HL-60/S4 treated with phorbol 12-myristate 13-acetate at 8.2 ng/mL for 4 days and 3 days (cell line): ENCODE measurements around the gene SETD2.
"Not testable (repeated sequence)": the region's sequence is repeated elsewhere in the genome, so short reads cannot be mapped to it uniquely, and the experiment has no call there.

Experiments used
- in situ Hi-C: fragments of 300-500 bp; cut with MboI; formaldehyde crosslinking; loops from 2 replicates; pipeline ENCODE4 v1.15.0; 2022; ENCODE audit warnings: low sequenced_read_pairs

Gene SETD2, protein sequence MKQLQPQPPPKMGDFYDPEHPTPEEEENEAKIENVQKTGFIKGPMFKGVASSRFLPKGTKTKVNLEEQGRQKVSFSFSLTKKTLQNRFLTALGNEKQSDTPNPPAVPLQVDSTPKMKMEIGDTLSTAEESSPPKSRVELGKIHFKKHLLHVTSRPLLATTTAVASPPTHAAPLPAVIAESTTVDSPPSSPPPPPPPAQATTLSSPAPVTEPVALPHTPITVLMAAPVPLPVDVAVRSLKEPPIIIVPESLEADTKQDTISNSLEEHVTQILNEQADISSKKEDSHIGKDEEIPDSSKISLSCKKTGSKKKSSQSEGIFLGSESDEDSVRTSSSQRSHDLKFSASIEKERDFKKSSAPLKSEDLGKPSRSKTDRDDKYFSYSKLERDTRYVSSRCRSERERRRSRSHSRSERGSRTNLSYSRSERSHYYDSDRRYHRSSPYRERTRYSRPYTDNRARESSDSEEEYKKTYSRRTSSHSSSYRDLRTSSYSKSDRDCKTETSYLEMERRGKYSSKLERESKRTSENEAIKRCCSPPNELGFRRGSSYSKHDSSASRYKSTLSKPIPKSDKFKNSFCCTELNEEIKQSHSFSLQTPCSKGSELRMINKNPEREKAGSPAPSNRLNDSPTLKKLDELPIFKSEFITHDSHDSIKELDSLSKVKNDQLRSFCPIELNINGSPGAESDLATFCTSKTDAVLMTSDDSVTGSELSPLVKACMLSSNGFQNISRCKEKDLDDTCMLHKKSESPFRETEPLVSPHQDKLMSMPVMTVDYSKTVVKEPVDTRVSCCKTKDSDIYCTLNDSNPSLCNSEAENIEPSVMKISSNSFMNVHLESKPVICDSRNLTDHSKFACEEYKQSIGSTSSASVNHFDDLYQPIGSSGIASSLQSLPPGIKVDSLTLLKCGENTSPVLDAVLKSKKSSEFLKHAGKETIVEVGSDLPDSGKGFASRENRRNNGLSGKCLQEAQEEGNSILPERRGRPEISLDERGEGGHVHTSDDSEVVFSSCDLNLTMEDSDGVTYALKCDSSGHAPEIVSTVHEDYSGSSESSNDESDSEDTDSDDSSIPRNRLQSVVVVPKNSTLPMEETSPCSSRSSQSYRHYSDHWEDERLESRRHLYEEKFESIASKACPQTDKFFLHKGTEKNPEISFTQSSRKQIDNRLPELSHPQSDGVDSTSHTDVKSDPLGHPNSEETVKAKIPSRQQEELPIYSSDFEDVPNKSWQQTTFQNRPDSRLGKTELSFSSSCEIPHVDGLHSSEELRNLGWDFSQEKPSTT (N-terminal part only)

DNA sequence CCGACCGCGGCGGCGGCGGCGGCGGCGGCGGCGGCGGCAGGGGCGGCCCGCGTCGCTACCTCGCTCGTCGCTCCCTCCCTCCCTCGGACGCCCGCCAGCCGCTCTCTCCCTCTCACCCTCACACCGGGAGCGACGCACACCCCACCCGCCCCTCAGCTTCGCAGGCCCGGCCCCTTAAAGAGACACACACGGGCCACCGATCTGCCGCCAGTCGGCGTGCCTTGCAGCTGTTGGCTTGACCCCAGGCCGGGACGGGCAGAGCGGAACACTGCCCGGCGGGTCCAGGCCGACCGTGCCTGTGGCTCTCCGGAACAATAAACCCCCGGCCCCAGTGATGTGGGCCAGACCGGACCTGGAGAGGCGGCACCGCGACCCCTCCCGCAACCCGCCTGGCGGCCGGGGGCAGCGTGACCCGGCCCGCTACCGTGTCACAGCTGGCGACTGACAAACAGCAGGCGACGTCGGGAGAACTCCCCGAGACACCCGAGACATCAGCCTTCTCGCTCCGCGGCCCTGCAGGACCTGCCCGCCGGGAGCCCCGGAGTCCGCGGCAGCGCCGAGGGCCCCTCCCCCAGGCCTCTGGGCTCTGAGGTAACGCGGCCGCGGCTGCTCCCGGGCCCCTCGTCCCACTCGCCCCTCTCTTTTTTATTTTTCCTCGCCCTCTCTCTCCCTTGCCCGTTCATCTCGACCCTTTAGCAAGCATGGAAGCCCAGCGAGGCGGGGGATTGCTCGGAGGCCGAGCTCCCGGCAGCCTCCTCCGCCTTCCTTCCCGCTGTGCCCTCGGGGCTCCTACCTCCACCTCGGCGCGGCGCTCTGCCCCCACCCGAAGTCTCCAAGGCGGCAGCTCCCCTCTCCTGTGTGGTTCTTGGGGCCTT is at the start of gene SETD2:
Gene SETD2, minus strand, starts transcription at position 107 of the 875 bp plus-strand sequence. CDS start 189 bp downstream, outside the sequence.
- in situ Hi-C loops, result no loop called here

DNA sequence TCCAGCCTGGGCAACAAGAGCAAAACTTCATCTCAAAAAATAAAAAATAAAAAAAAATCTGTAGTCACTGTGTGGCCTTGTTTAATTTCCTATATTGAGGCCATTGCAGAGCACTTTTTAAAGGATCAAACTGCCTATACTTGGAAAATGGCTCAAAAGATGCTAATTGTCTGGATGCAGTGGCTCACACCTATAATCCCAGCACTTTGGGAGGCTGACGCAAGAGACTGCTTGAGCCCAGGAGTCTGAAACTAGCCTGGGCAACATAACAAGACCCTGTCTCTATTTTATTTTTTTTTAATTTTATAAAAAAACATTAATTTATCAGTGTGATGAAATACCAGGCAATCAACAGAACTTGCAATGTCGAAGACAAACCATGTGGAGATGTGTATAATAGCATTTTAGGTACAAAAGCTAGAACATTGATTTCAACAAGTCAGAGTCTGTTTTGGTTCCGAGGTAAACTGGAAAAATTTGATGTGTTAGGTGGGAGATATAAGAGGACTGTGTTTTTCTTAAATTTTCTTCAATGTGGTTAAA is 47.0 kb upstream of the SETD2 start:
- in situ Hi-C loops, result no loop called here

DNA sequence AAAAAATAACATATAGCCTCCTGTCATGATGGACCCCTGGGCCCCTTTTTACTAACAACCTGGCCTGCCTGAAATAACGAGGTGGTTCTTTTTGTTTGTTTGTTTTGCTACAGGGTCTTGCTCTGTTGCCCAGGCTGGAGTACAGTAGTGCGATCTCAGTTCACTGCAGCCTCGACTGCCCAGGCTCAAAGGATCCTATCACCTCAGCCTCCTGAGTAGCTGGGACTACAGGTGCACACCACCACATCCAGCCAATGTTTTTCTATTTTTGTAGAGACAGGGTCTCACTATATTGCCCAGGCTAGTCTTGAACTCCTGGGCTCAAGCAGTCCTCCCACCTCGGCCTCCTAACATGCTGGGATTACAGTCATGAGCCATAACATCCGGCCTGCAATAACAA is 42.1 kb upstream of the SETD2 start:
- in situ Hi-C loops, result not testable (repeated sequence)

DNA sequence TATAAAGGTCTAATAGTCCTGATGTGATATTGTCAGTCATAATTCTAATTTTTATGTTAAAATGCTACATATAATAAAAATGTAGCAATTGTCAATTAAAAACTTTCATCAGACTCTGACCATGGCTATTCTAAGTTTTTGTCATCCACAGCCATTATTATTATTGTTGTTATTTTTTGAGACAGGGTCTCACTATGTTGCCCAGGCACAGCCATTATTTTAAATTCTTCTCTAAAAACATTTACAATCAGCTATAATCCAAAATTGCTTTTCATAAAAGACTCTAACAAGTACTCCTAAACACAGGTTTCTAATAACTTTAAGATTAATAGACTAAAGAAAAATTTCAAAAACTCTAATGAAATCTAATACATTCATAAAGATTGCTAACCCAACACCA is 41.0 kb upstream of the SETD2 start:
- in situ Hi-C loops, result no loop called here

DNA sequence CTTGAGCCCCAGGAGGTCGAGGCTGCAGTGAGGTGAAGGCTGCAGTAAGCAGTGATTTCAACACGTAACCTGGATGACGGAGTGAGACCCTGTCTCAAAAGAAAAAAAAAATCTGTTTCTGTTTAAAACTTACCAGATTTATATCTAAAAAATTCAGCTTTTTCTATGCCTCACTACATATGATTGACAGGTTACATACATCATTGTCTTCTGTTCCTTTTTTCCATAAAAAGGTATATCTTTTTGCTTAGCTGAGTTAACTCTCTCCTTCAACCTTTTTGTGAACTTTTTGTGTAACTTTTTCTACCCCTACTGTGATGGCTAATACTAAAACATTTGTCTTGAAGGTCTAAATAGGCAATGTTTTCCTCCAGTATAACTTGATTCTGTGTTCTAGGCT is 38.6 kb upstream of the SETD2 start:
- in situ Hi-C loops, result no loop called here

DNA sequence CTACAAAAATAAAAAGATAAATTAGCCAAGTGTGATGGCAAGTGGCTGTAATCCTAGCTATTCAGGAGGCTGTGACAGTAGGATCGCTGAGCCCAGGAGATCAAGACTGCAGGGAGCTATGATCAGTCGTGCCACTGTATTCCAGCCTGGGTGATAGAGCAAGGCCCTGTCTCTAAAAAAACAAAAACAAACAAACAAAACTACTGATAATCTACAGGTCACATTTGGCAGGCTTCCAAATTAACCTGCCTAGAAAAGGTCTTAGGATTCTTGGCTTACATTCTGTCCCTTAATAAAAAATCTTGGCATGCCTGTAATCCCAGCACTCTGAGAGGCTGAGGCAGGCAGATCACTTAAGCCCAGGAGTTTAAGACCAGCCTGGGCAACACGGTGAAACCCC is 33.4 kb upstream of the SETD2 start:
- in situ Hi-C loops, result no loop called here

DNA sequence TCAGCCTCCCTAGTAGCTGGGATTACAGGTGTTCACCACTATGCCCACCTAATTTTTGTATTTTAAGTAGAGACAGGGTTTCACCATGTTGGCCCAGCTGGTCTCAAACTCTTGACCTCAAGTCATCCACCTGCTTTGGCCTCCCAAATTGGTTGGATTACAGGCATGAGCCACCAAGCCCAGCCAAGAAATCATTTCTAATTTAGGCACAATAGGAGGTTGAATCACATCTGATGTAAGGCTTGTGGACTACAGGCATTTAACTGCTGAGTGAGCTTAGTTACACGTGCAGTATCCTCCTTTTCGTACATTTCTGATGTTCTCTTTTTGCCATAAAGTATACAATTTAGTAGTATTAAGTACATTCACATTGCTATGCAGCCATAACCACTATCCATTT is 31.1 kb upstream of the SETD2 start:
- in situ Hi-C loops, result no loop called here

DNA sequence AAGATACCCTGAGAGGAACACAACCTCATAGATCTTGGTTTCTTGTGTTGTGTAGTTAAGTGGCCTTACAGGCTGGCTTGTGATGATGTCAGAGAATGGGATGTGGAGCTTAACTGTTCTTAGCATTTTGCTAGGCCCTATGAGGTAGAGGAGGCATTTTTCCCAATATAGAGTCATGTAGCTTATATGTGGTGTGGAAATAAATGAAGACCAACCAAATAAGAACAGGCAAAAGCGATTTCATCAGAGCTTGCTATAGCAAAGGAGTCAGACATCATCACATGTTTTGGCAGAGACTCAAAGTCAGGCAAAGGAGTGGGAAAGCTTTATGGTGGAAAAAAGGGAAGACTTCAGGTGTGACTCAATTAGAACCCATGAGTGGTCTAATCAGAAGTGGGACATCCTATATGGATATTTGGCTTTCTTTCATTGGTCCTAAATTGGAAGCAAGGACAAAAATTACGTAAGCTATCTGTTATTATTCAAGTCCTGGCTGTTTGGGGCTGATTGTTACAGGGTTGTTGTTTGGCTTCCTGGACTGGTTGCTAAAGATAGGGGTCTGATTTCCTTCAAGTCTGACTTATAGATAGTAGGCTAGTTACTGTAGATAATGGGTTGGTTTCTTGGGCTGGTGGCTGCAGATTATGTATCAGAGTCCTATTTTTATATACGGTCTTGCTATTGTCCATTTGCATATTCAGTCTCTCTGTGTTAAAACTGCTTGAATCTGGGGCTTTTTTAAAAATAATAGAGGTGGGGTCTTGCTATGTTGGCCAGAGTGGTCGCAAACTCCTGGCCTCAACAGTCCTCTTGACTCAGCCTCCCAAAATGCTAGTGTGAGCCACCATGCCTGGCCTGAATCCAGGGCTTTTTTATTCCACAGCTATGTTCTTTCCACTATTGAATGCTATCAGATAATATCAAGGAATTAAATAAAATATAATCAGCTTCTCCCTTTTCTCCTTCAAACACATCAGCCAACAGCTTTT is 30.3 kb upstream of the SETD2 start:
- in situ Hi-C loops, result no loop called here

DNA sequence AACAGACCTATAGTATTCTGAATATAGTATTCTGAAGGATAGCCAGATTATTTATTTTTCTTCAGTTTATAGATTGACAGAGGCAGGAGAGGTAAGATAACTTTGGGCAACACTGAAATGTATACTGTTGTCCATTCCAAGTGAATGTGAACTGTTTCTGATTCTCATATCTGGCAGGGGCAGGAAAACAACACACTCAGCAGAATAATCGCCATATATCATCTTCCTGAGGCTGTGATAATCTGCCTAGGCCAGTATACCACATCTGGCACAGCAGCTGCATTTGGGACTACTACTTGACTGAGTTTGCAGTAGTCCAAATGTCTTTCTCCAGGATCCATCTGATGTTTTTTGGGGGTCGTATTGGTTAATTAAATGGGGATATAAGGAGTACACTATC is 22.4 kb upstream of the SETD2 start:
- in situ Hi-C loops, result no loop called here

DNA sequence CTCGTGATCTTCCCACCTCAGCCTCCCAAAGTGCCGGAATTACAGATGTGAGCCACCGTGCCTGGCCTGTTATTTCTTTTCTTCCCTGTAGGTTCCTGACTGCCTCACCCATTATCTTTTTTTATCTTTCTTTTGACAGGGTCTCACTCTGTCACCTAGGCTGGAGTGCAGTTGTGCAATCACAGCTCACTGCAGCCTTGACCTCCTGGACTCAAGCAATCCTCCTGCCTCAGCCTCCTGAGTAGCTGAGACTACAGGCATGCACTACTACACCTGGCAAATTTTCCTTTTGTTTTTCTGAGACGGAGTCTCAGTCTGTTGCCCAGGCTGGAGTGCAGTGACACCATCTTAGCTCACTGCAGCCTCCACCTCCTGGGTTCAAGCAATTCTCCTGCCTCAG is 17.8 kb upstream of the SETD2 start:
- in situ Hi-C loops, result not testable (repeated sequence)

DNA sequence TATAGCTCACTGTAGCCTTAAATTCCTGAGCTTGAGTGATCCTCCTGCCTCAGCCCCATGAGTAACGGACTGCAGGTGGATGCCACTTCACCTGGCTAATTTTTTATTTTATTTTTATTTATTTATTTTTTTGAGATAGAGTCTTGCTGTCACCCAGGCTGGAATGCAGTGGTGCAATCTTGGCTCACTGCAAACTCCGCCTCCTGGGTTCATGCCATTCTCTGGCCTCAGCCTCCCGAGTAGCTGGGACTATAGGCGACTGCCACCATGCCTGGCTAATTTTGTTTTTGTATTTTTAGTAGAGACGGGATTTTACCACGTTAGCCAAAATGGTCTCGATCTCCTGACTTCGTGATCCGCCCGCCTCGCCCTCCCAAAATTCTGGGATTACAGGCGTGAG is 16.1 kb upstream of the SETD2 start:
- in situ Hi-C loops, result not testable (repeated sequence)

DNA sequence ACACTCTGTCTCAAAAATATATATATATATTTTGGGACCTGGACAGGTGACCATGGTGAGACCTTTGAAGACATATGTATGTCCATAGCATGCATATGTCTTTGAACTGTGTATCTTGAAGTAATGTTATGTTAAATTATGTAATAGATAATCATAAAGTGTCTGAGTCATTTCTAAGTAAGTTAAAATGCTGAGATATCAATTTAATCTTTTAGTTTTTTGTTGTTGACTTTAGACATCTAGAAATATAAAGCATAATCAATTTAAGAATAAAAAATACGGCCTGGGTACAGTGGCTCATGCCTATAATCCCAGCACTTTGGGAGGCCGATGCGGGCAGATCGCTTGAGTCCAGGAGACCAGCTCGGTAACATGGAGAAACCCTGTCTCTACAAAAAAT is 12.7 kb upstream of the SETD2 start:
- in situ Hi-C loops, result no loop called here

DNA sequence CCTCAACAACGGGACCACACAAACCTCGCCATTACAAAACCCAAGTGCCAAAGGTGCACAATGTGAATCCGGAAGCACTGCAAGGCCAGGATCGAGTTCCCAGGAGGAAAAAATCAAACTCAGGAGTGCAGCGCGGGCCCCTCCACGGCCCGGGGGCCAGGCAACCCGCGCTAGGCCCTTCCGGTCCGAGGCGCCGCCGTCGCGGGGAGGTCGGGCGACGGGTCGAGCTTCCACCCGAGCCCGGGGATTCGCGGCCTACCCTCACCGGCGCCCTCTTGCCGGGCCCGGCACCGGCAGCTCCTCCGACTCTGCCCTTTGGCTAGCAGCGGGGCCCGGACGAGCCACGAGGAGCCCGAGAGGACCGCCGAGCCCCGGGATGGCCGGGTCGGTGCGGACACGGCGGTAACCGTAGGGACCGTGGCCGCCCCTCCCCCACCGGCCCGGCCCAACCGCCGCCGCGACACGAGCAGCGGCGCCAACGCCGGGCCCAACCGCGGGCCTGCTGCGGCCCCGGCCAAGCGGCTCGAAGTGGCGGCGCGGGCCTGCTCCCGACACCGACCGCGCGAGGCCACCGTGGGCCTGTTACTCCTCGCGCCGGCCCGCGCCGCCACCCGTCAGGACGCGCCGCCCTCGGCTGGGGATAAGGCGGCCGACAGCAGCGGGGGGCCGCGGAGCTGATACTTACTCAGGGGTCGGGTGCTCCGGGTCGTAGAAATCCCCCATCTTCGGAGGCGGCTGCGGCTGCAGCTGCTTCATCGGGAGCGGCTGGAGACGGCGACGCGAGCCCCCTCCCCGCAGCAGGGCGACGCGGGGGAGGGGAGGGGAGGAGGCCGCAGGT is 525 bp downstream of the SETD2 start:
- in situ Hi-C loops, result no loop called here

DNA sequence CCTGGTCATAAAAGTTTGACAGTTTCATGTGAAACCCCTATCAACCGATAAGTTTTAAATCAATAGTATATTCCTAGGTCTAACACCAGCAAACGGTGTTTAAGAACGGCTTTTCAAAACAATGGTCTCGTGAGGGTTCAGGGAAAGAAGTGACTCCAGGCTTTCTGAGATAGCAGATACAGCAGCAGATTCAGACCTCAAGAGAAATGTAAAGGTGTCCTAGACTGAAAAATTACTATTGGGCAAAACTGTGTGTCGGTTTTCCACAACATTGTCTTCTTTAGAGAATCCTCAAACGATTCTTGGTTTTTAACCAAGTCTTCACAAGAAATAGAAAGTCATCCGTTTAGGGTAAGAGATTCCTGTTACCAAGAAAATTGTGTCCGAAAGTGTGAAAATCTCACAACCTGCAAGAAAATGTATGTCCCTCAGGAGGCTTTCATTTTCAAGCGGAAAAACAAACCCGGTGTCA is 1.2 kb downstream of the SETD2 start:
- in situ Hi-C loops, result no loop called here

DNA sequence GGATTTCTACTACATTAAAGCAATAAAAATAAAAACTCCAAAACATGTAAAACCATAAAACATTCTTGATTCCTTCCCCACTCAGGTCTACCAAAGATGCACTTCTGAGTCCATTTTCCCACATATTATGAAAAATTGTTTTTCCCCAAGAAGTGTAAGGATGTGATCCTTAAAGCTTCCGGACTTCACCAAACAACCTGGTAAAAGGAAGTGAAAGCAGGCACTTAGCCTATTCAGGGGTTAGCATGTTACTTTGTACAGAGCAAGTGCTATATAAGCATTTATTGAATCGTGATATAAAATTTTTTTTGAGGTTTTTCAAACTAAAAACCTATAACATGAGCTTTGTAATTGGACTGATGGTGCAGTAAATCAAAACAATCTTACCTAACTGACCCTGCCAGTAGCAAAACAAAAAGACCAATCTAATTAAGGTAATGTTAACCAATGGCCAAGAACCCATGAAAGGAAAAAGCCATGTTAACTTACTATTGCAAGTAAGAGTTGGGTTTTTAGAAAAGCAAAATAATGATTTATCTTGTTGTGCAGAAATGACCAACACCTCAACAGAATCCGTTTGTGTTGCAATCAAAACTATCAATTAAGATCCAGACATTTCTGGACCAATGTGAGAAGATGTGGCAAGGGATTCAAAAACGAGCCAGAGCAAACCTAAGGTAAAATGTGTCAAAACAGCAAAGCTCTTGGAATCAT is 1.8 kb downstream of the SETD2 start:
- in situ Hi-C loops, result no loop called here

DNA sequence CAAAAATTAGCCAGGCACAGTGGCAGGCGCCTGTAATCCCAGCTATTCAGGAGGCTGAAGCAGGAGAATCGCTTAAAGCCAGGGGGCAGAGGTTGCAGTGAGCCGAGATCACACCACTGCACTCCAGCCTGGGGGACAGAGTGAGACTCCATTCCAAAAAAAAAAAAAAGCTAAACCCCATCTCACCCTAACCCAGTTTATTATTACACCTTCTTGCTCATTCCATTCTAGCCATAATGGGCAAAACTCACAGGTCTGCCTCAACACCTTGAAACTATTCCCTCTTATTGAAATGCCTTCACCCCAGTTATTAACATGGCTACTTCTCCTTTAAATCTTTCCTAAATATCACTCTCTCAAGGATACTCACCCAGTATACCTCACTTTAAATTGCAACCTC is 4.1 kb downstream of the SETD2 start:
- in situ Hi-C loops, result no loop called here

DNA sequence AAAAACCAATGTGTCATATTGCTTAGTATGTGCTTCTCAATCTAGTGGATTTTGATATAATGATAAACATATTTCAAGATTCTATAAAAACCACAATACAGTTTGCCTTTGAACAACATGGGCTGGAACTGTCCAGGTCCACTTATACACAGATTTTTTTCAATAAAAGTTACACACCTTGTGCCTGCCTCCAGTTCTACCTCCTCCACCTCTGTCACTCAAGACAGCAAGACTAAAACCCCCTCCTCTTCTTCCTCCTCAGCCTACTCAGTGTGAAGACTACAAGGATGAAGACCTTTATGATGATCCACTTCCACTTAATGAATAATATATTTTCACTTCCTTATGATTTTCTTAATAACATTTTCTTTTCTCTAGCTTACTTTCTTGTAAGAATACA is 5.7 kb downstream of the SETD2 start:
- in situ Hi-C loops, result no loop called here
